ENCODE data around the gene NFIC. TPM values are rescaled to one million over a fixed set of nuclear protein-coding genes. Genes with fewer than 3 reads are reported as not detected.
A peak's percentile ranks its signal among the peaks of the same experiment; 100 is the strongest.

NFIC gene
- total RNA-seq, 1 experiment from 2014 or later = 8.0 TPM

GRCh38 chr19:3464587-3465235, 98.3 kb downstream of the NFIC start:
- Histone ChIP-seq H3K56ac (ENCODE audit: insufficient read length, low read depth, low read length) (no peak overlapping the region), H2BK20ac (ENCODE audit: low read depth, low read length, poor library complexity, severe bottlenecking) (no peak overlapping the region), H4K5ac (ENCODE audit: insufficient read length, low read depth, low read length) (no peak overlapping the region), H2BK5ac (ENCODE audit: insufficient read length, low read length) (no peak overlapping the region), H3K4ac (ENCODE audit: low read depth, low read length) (no peak overlapping the region), H3K4me2 (ENCODE audit: insufficient read depth, insufficient read length, low read length) (peak overlapping the region; percentile 14), H3K14ac (ENCODE audit: insufficient read depth, low read length) (no peak overlapping the region), H4K91ac (ENCODE audit: insufficient read length, low read depth, low read length) (no peak overlapping the region), H3K9ac (ENCODE audit: extremely low read depth, insufficient read length, low read length) (no peak overlapping the region), H2BK120ac (ENCODE audit: low read depth, low read length, poor library complexity, severe bottlenecking) (no peak overlapping the region), H4K8ac (replicated peaks; ENCODE audit: insufficient read length, low read depth, low read length) (no peak overlapping the region), H2AK5ac (ENCODE audit: insufficient read length, low read length) (no peak overlapping the region), H3K18ac (ENCODE audit: insufficient read length, low read depth, low read length) (no peak overlapping the region), H3K23me2 (ENCODE audit: insufficient read length, low read depth, low read length, poor library complexity, severe bottlenecking) (no peaks in the 10 kb centered on the region), H2BK12ac (ENCODE audit: insufficient read length, low read depth, low read length) (no peak overlapping the region), H4K20me1 (ENCODE audit: control insufficient read depth, insufficient read depth, insufficient read length) (no peaks in the 10 kb centered on the region), H3K79me1 (ENCODE audit: insufficient read depth, low read depth, low read length, poor library complexity, severe bottlenecking) (no peaks in the 10 kb centered on the region), H3K27me3 (ENCODE audit: insufficient read depth, low read length) (peaks cover 20% of the 10 kb centered on the region), H3K4me1 (ENCODE audit: insufficient read depth, low read length) (no peaks in the 10 kb centered on the region), H3K27ac (ENCODE audit: insufficient read length, low read depth, low read length) (no peak overlapping the region), H2AFZ (ENCODE audit: low read length) (no peak overlapping the region), H3K9me3 (ENCODE audit: control insufficient read depth, low read depth, low read length) (no peaks in the 10 kb centered on the region), H3K79me2 (ENCODE audit: insufficient read depth, low read length) (no peaks in the 10 kb centered on the region), H2BK15ac (ENCODE audit: low read depth, low read length) (no peak overlapping the region), H3T11ph (ENCODE audit: low read length) (no peak overlapping the region), H3K23ac (ENCODE audit: insufficient read length, low read depth, low read length) (no peak overlapping the region)
- H3K27me3 Mint-ChIP-seq (ENCODE audit: low read depth) = peaks cover 95% of the 10 kb centered on the region
- no peak overlapping the region for H3K27ac Mint-ChIP-seq
- peak overlapping the region; percentile 40 to 79; a peak in 4 of 5 replicates for H3K4me3 Mint-ChIP-seq
- DNase-seq = no peak
- no CpG with 5 or more reads among the region's 31 CpGs for WGBS (ENCODE audit: extremely low coverage, insufficient read length, low lambda C conversion rate)
- peaks cover 7 to 16% of the 10 kb centered on the region in 2 experiments for H3K4me1 Mint-ChIP-seq
- no peak for TF ChIP-seq CTCF (conservative IDR thresholded peaks at IDR 0.05)
- H3K9me3 Mint-ChIP-seq = peaks cover 11 to 17% of the 10 kb centered on the region in 2 experiments
- peaks cover 0 to 4% (median 0%) of the 10 kb centered on the region in 3 experiments; a peak in 2 of 7 replicates for H3K36me3 Mint-ChIP-seq (ENCODE audit: insufficient read depth in 1 of 3, low read depth in 3 of 3)
